ENCODE data around the gene WWOX. TPM values are rescaled to one million over a fixed set of nuclear protein-coding genes. Genes with fewer than 3 reads are reported as not detected.

WWOX gene
- total RNA-seq, 1 experiment from 2014 or later = 28.3 TPM

DNA sequence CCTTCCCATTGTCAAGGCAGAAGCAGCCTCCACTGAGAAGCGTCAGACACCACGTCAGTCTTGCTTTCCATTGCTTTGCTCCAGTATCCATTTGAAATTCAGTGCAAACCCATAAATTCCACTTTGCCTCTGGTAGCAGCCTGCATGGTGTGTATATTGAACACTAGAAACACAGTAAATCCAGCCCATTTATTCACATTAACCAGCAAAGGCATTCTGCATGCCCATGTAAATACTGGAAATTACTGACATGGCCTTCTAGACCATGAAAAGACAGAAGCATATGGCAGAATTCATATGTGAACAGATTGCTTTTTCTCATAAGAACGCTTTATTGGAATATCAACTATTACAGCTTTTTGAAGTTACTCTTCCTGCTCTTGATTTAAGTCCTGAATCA lies 595.0 kb downstream of the WWOX start:
- H4K20me1 ChIP-seq (ENCODE audit: low read length) = no peaks in the 10 kb centered on the region
- no peak overlapping the region for H3K9ac ChIP-seq (ENCODE audit: low read length)
- no TSS peak for BruUV-seq (replicated peaks)
- no peaks in the 10 kb centered on the region for H3K9me3 ChIP-seq (ENCODE audit: low read length)
- no peak overlapping the region for H3K27ac ChIP-seq (ENCODE audit: low read length)
- H3K4me3 ChIP-seq (ENCODE audit: low read length) = no peak overlapping the region
- H3K36me3 ChIP-seq (ENCODE audit: low read depth, low read length) = no peaks in the 10 kb centered on the region
- H3F3A ChIP-seq (ENCODE audit: low read length, unreplicated experiment) = no peaks in the 10 kb centered on the region
- no peaks in the 10 kb centered on the region for H3K27me3 ChIP-seq (ENCODE audit: low read length)
- TF ChIP-seq EZH2 (IDR thresholded peaks at IDR 0.05; ENCODE audit: low read length, unreplicated experiment) = no peak
- TF ChIP-seq, protein P1, sequence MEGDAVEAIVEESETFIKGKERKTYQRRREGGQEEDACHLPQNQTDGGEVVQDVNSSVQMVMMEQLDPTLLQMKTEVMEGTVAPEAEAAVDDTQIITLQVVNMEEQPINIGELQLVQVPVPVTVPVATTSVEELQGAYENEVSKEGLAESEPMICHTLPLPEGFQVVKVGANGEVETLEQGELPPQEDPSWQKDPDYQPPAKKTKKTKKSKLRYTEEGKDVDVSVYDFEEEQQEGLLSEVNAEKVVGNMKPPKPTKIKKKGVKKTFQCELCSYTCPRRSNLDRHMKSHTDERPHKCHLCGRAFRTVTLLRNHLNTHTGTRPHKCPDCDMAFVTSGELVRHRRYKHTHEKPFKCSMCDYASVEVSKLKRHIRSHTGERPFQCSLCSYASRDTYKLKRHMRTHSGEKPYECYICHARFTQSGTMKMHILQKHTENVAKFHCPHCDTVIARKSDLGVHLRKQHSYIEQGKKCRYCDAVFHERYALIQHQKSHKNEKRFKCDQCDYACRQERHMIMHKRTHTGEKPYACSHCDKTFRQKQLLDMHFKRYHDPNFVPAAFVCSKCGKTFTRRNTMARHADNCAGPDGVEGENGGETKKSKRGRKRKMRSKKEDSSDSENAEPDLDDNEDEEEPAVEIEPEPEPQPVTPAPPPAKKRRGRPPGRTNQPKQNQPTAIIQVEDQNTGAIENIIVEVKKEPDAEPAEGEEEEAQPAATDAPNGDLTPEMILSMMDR (conservative IDR thresholded peaks at IDR 0.05; ENCODE audit: low read depth, low read length) = no peak
- no peak for TF ChIP-seq EZH2phosphoT487 (IDR thresholded peaks at IDR 0.05; ENCODE audit: borderline replicate concordance, low read length)
- no peaks in the 10 kb centered on the region for H3K9me2 ChIP-seq (replicated peaks; ENCODE audit: low read length)
- H3K79me2 ChIP-seq (ENCODE audit: low read length) = no peaks in the 10 kb centered on the region
- CTCF ChIA-PET = no interaction called here
- ATAC-seq (no peak), DNase-seq (no peak)
- no peak overlapping the region for H2AFZ ChIP-seq (ENCODE audit: low read length)
- H3K4me1 ChIP-seq (ENCODE audit: insufficient read depth, low read length) = no peaks in the 10 kb centered on the region
- POLR2A ChIA-PET (ENCODE audit: unreplicated experiment) = no interaction called here
- intact Hi-C loops (cut with micrococcal nuclease) = no loop called here
- H3K4me2 ChIP-seq (ENCODE audit: low read length) = no peak overlapping the region

DNA sequence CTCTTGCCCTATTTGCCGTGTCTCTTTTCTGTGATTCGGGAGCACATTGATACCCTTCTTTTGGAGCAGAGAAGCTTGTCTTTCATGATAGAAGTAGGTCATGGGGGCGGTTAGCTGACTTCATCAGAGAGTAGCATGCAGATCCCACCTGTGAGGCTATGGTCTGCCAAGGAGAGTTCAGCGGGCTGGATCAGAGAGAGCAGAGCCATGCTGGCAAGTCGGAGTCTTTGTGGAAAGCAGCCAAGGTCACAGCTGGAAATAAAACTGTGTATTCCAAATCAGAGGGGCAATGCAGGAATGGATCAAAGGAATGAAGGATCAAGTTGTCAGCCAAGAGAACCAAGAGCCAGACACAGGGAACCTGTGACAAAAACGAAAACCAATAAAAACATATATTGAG lies 595.9 kb downstream of the WWOX start:
- Histone ChIP-seq H4K20me1 (ENCODE audit: low read length) (no peaks in the 10 kb centered on the region), H3K36me3 (ENCODE audit: low read depth, low read length) (no peaks in the 10 kb centered on the region), H3K79me2 (ENCODE audit: low read length) (no peaks in the 10 kb centered on the region), H3K4me2 (ENCODE audit: low read length) (no peak overlapping the region), H3K4me1 (ENCODE audit: insufficient read depth, low read length) (no peaks in the 10 kb centered on the region), H3K9me2 (replicated peaks; ENCODE audit: low read length) (no peaks in the 10 kb centered on the region), H3K9me3 (ENCODE audit: low read length) (no peaks in the 10 kb centered on the region), H3K27me3 (ENCODE audit: low read length) (no peaks in the 10 kb centered on the region), H3F3A (ENCODE audit: low read length, unreplicated experiment) (no peaks in the 10 kb centered on the region), H3K27ac (ENCODE audit: low read length) (no peak overlapping the region), H3K9ac (ENCODE audit: low read length) (no peak overlapping the region), H2AFZ (ENCODE audit: low read length) (no peak overlapping the region), H3K4me3 (ENCODE audit: low read length) (no peak overlapping the region)
- ChIA-PET CTCF (no interaction called here), POLR2A (ENCODE audit: unreplicated experiment) (no interaction called here)
- ATAC-seq (no peak), DNase-seq (no peak)
- BruUV-seq (replicated peaks) = no TSS peak
- intact Hi-C loops (cut with micrococcal nuclease) = no loop called here
- TF ChIP-seq, protein P1 (conservative IDR thresholded peaks at IDR 0.05; ENCODE audit: low read depth, low read length) = no peak
- TF ChIP-seq EZH2phosphoT487 (IDR thresholded peaks at IDR 0.05; ENCODE audit: borderline replicate concordance, low read length) = no peak
- TF ChIP-seq EZH2 (IDR thresholded peaks at IDR 0.05; ENCODE audit: low read length, unreplicated experiment) = no peak

DNA sequence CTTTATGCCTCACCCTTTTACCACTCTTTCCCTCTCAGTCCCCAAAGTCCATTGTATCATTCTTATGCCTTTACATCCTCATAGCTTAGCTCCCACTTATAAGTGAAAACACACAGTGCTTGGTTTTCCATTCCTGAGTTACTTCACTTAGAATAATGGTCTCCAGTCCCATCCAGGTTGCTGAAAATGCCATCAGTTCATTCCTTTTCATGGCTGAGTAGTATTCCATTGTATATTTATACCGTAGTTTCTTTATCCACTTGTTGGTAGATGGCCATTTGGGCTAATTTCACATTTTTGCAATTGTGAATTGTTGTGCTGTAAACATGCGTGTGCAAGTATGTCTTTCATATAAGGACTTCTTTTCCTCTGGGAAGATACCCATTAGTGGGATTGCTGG lies 597.3 kb downstream of the WWOX start:
- no peak overlapping the region for H3K4me3 ChIP-seq (ENCODE audit: low read length)

More for the DNA sequence above, 597.3 kb downstream of the WWOX start:
- no TSS peak for BruUV-seq (replicated peaks)
- Histone ChIP-seq H3K4me2 (ENCODE audit: low read length) (no peak overlapping the region), H4K20me1 (ENCODE audit: low read length) (no peaks in the 10 kb centered on the region), H3K4me1 (ENCODE audit: insufficient read depth, low read length) (no peaks in the 10 kb centered on the region), H3K27ac (ENCODE audit: low read length) (no peak overlapping the region), H3K9me3 (ENCODE audit: low read length) (no peaks in the 10 kb centered on the region), H3K9me2 (replicated peaks; ENCODE audit: low read length) (no peaks in the 10 kb centered on the region), H3K36me3 (ENCODE audit: low read depth, low read length) (no peaks in the 10 kb centered on the region), H2AFZ (ENCODE audit: low read length) (no peak overlapping the region), H3K9ac (ENCODE audit: low read length) (no peak overlapping the region), H3K79me2 (ENCODE audit: low read length) (no peaks in the 10 kb centered on the region), H3K27me3 (ENCODE audit: low read length) (no peaks in the 10 kb centered on the region), H3F3A (ENCODE audit: low read length, unreplicated experiment) (no peaks in the 10 kb centered on the region)
- intact Hi-C loops (cut with micrococcal nuclease) = no loop called here
- ATAC-seq (no peak), DNase-seq (no peak)
- POLR2A ChIA-PET (ENCODE audit: unreplicated experiment) = no interaction called here
- CTCF ChIA-PET = no interaction called here
- TF ChIP-seq, protein P1 (conservative IDR thresholded peaks at IDR 0.05; ENCODE audit: low read depth, low read length) = no peak
- TF ChIP-seq EZH2phosphoT487 (IDR thresholded peaks at IDR 0.05; ENCODE audit: borderline replicate concordance, low read length) (no peak), EZH2 (IDR thresholded peaks at IDR 0.05; ENCODE audit: low read length, unreplicated experiment) (no peak)
